Neural cell (in vitro differentiated cells): ENCODE data around the gene ADAMTS17. TPM values are rescaled to one million over a fixed set of nuclear protein-coding genes. Genes with fewer than 3 reads are reported as not detected.

Source experiments
- H2AFZ ChIP-seq: fragments of 200-600, 300-800 bp; sonication (generic), shearing (Covaris generic); 2 replicates; pipeline ENCODE4 v1.6.0; 2014; ENCODE audit warnings: low read depth, mild to moderate bottlenecking, antibody characterized with exemption, low read length, moderate library complexity
- H3F3A ChIP-seq: fragments of 200-600 bp; shearing (Covaris generic); 2 replicates; pipeline ENCODE4 v1.6.1; 2016; ENCODE audit warnings: mild to moderate bottlenecking, moderate library complexity, mixed read lengths, antibody characterized with exemption, low read length; ENCODE audit not compliant: insufficient read depth, poor library complexity, severe bottlenecking
- H3K27ac ChIP-seq: fragments of 200-600, 300-800 bp; sonication (generic), shearing (Covaris generic); 2 replicates; pipeline ENCODE4 v1.5.1; 2014; ENCODE audit warnings: mild to moderate bottlenecking, low read length, moderate library complexity
- H3K27me3 ChIP-seq: fragments of 300-800, 200-600 bp; sonication (generic), shearing (Covaris generic); 2 replicates; pipeline ENCODE4 v1.6.0; 2014; ENCODE audit warnings: mild to moderate bottlenecking, low read depth, low read length, moderate library complexity; ENCODE audit not compliant: insufficient read depth
- H3K36me3 ChIP-seq: fragments of 300-800, 200-600 bp; sonication (generic), shearing (Covaris generic); 2 replicates; pipeline ENCODE4 v1.5.1; 2014; ENCODE audit warnings: mild to moderate bottlenecking, antibody characterized with exemption, low read length, moderate library complexity; ENCODE audit not compliant: insufficient read depth
- H3K4me2 ChIP-seq: fragments of 300-800, 200-600 bp; sonication (generic), shearing (Covaris generic); 2 replicates; pipeline ENCODE4 v1.6.0; 2014; ENCODE audit warnings: mild to moderate bottlenecking, low read length
- H3K4me3 ChIP-seq: fragments of 300-800, 200-600 bp; sonication (generic), shearing (Covaris generic); 2 replicates; pipeline ENCODE4 v1.5.1; 2014; ENCODE audit warnings: mild to moderate bottlenecking, low read length, moderate library complexity
- H3K79me2 ChIP-seq: fragments of 200-600 bp; shearing (Covaris generic); replicated peaks from 2 replicates; pipeline ENCODE4 v1.6.0; 2014; ENCODE audit warnings: mild to moderate bottlenecking, low read length, moderate library complexity; ENCODE audit not compliant: insufficient read depth
- H3K9ac ChIP-seq: fragments of 300-800, 200-600 bp; sonication (generic), shearing (Covaris generic); 2 replicates; pipeline ENCODE4 v1.6.1; 2016; ENCODE audit warnings: mild to moderate bottlenecking, low read length, mixed read lengths
- H3K9me2 ChIP-seq: fragments of 200-600 bp; shearing (Covaris generic); 2 replicates; pipeline ENCODE4 v1.6.1; 2016; ENCODE audit warnings: mild to moderate bottlenecking, low read length, mixed read lengths; ENCODE audit not compliant: insufficient read depth
- H3K9me3 ChIP-seq: fragments of 200-600, 300-800 bp; sonication (generic), shearing (Covaris generic); 2 replicates; pipeline ENCODE4 v1.6.1; 2016; ENCODE audit warnings: mild to moderate bottlenecking, mixed run types, low read length, moderate library complexity, mixed read lengths
- H4K20me1 ChIP-seq: fragments of 200-600 bp; shearing (Covaris generic); 2 replicates; pipeline ENCODE4 v1.6.1; 2016; ENCODE audit warnings: mild to moderate bottlenecking, mixed run types; ENCODE audit not compliant: insufficient read depth
- EP300 ChIP-seq: fragments of 450-650 bp; conservative IDR thresholded peaks from 2 replicates; pipeline ENCODE4 v1.6.1; 2014; ENCODE audit warnings: antibody characterized with exemption, mild to moderate bottlenecking, moderate library complexity; ENCODE audit not compliant: poor library complexity, severe bottlenecking
- EZH2 ChIP-seq: fragments of 200-600, 300-800 bp; shearing (Covaris generic), sonication (generic); IDR thresholded peaks from 2 replicates; pipeline ENCODE4 v1.6.1; 2014; ENCODE audit warnings: antibody characterized with exemption, low read length, borderline replicate concordance, mild to moderate bottlenecking; ENCODE audit not compliant: insufficient read depth, poor library complexity, severe bottlenecking
- MXI1 ChIP-seq: fragments of 450-650 bp; conservative IDR thresholded peaks from 2 replicates; pipeline ENCODE4 v1.6.1; 2014; ENCODE audit warnings: antibody characterized with exemption, mild to moderate bottlenecking; ENCODE audit not compliant: poor library complexity, severe bottlenecking
- POLR2AphosphoS5 ChIP-seq: IDR thresholded peaks from 2 replicates; pipeline ENCODE4 v1.6.1; 2012
- RAD21 ChIP-seq: fragments of 450-650 bp; conservative IDR thresholded peaks from 2 replicates; pipeline ENCODE4 v1.6.1; 2014; ENCODE audit warnings: antibody characterized with exemption, mild to moderate bottlenecking, moderate library complexity
- REST ChIP-seq: IDR thresholded peaks from 2 replicates; pipeline ENCODE4 v1.6.1; 2012; ENCODE audit warnings: borderline replicate concordance
- SMC3 ChIP-seq: fragments of 450-650 bp; conservative IDR thresholded peaks from 2 replicates; pipeline ENCODE4 v1.6.1; 2014; ENCODE audit warnings: antibody characterized with exemption, mild to moderate bottlenecking, moderate library complexity; ENCODE audit not compliant: poor library complexity
- TAF1 ChIP-seq: IDR thresholded peaks from 2 replicates; pipeline ENCODE4 v1.6.1; 2012; ENCODE audit warnings: low read depth
- polyA plus RNA-seq: library from polyadenylated mRNA; depleted of rRNA; stranded (reverse); fragments of >200 nt; gene quantifications from 2 replicates; pipeline ENCODE4 v1.2.3, GENCODE V29; 2014
- TF ChIP-seq, protein P1 (sequence below): fragments of 450-650 bp; IDR thresholded peaks from 2 replicates; pipeline ENCODE4 v1.5.1; 2014; ENCODE audit warnings: antibody characterized with exemption, mild to moderate bottlenecking, moderate library complexity; ENCODE audit not compliant: poor library complexity, severe bottlenecking

ADAMTS17 gene
- polyA plus RNA-seq, 1 donor from 2014 or later = 0.04 TPM

- Histone ChIP-seq H3K4me2 (no peak overlapping the region), H3K27me3 (no peaks in the 10 kb centered on the region), H3K9me2 (no peaks in the 10 kb centered on the region), H4K20me1 (no peaks in the 10 kb centered on the region), H3K9me3 (peaks cover 11% of the 10 kb centered on the region), H3K27ac (no peak overlapping the region), H3K79me2 (no peaks in the 10 kb centered on the region), H3F3A (no peaks in the 10 kb centered on the region), H3K4me3 (no peak overlapping the region), H3K36me3 (no peaks in the 10 kb centered on the region), H2AFZ (no peak overlapping the region), H3K9ac (no peak overlapping the region)
- no peak for TF ChIP-seq POLR2AphosphoS5
- TF ChIP-seq RAD21 = no peak
- TF ChIP-seq, protein P1, sequence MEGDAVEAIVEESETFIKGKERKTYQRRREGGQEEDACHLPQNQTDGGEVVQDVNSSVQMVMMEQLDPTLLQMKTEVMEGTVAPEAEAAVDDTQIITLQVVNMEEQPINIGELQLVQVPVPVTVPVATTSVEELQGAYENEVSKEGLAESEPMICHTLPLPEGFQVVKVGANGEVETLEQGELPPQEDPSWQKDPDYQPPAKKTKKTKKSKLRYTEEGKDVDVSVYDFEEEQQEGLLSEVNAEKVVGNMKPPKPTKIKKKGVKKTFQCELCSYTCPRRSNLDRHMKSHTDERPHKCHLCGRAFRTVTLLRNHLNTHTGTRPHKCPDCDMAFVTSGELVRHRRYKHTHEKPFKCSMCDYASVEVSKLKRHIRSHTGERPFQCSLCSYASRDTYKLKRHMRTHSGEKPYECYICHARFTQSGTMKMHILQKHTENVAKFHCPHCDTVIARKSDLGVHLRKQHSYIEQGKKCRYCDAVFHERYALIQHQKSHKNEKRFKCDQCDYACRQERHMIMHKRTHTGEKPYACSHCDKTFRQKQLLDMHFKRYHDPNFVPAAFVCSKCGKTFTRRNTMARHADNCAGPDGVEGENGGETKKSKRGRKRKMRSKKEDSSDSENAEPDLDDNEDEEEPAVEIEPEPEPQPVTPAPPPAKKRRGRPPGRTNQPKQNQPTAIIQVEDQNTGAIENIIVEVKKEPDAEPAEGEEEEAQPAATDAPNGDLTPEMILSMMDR = no peak
- TF ChIP-seq REST = no peak
- TF ChIP-seq EP300 = no peak
- no peak for TF ChIP-seq SMC3
- TF ChIP-seq TAF1 = no peak
- TF ChIP-seq MXI1 = no peak
- TF ChIP-seq EZH2 = no peak
Observed at GRCh38 chr15:100121285-100121684, 220.5 kb downstream of the ADAMTS17 start.

DNA sequence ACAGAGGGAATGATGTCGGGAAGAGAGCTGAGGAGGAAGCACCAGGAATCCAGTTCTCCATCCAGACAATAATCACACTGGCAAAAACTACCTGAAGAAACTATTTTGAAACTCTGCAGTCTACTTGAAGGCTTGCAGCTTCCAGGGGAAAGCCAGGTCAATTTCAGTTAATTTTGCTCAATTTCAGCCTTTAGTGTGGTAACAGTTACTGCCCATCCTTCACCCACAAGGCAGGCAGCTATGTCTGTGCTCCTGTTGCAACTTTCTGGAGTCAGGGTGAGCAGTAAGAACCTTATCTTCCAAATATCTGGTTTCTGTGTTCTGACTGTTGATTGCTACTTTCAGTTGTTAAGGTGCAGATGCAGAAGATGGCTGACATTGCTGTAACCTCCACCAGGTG is 221.7 kb downstream of the ADAMTS17 start:
- Histone ChIP-seq H2AFZ (no peak overlapping the region), H3K36me3 (no peaks in the 10 kb centered on the region), H3K4me2 (no peak overlapping the region), H3K4me3 (no peak overlapping the region), H4K20me1 (no peaks in the 10 kb centered on the region), H3K27me3 (no peaks in the 10 kb centered on the region), H3K9ac (no peak overlapping the region), H3K27ac (no peak overlapping the region), H3K9me2 (no peaks in the 10 kb centered on the region), H3K79me2 (no peaks in the 10 kb centered on the region), H3F3A (no peaks in the 10 kb centered on the region), H3K9me3 (peaks cover 11% of the 10 kb centered on the region)
- TF ChIP-seq EP300 (no peak), TAF1 (no peak), POLR2AphosphoS5 (no peak), REST (no peak), EZH2 (no peak), RAD21 (no peak), MXI1 (no peak), SMC3 (no peak)
- TF ChIP-seq, protein P1 = no peak
